Right lobe of liver (tissue), 4 donors: ENCODE measurements around the gene MIEN1.

Source experiments
- CTCF ChIP-seq, 4 donors: fragments of 200-600 bp in 3 of 4; fragments of 450-650 bp in 1 of 4; IDR thresholded peaks; one replicate each; pipeline versions ENCODE4 v1.5.1 to v1.8.0; 2016 to 2022; ENCODE audit warnings: antibody characterized with exemption in 4 of 4, mild to moderate bottlenecking in 2 of 4
- POLR2A ChIP-seq: fragments of 450-650 bp; IDR thresholded peaks from one replicate; pipeline ENCODE4 v1.6.1; 2017; ENCODE audit warnings: antibody characterized with exemption, mild to moderate bottlenecking
- donor health status: DM: no; HTN: no; CAD: no.
- donor health status: DM: no; HTN: no; CAD: no.
- donor health status: DM: no; HTN: yes; CAD: no.

- TF ChIP-seq POLR2A (no peak), CTCF (IDR thresholded peaks at IDR 0.05) (no peak)
Observed at GRCh38 chr17:39774047-39774446, 43.7 kb upstream of the MIEN1 start.
